GM12872 (cell line): Measurements from ENCODE around the gene SALL4.

Source experiments
- TF ChIP-seq, protein P1 (sequence below): IDR thresholded peaks from 3 replicates; pipeline ENCODE4 v1.5.1; 2011; ENCODE audit warnings: low read depth, mild to moderate bottlenecking, low read length, moderate library complexity; ENCODE audit not compliant: insufficient read depth

The SALL4 gene

DNA sequence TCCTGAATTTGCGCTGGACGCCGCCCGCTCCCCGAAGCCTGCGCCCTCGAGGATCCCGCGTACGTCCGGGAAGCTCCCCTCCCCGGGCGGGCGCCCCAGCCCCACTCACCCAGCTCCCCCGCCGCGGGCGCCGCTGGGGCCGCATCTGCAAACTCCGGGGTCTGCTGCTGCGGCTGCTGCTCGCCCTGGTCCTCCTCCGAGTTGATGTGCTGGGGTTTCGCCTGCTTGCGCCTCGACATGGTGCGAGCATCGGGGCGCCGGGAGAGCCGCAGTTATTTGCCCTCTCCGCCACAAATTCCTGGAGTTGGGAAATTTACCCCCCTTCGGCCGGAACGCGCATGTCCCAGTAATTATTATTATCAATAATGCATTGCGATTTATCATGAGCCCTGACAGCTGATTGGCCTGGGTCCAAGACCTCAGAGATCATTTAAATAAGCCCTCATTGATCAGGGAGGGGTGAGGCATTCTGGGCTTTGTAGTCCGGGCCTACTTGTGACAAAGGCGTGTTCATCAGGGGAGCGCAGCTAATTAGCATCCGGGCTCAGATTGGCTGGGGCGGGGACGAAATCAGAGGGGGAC lies at the start of gene SALL4:
TSS of gene SALL4 (minus strand) at position 352 of the 582 bp plus-strand sequence. CDS start at position 239, 113 bp downstream.
- TF ChIP-seq, protein P1, sequence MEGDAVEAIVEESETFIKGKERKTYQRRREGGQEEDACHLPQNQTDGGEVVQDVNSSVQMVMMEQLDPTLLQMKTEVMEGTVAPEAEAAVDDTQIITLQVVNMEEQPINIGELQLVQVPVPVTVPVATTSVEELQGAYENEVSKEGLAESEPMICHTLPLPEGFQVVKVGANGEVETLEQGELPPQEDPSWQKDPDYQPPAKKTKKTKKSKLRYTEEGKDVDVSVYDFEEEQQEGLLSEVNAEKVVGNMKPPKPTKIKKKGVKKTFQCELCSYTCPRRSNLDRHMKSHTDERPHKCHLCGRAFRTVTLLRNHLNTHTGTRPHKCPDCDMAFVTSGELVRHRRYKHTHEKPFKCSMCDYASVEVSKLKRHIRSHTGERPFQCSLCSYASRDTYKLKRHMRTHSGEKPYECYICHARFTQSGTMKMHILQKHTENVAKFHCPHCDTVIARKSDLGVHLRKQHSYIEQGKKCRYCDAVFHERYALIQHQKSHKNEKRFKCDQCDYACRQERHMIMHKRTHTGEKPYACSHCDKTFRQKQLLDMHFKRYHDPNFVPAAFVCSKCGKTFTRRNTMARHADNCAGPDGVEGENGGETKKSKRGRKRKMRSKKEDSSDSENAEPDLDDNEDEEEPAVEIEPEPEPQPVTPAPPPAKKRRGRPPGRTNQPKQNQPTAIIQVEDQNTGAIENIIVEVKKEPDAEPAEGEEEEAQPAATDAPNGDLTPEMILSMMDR, result no peak

DNA sequence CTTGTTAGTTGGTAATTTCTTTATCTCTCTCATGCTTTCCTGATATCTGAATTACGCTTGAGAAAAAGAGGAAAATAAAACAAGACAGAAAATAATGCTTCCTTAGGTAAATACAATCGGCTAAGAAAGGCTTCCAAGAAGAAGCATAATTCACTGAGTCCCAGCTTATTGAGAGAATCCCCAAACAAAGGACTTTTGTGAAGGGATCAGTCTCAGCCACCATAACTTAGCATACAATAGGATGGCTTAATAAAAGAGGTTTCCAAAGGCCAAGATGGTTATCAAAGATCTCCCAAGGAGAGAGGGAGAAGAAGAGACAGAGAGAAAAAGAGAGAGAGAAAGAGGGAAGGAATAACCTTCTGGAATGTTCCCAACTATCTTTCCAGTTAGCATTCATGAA lies 46.0 kb upstream of the SALL4 start:
- TF ChIP-seq, protein P1, result no peak

DNA sequence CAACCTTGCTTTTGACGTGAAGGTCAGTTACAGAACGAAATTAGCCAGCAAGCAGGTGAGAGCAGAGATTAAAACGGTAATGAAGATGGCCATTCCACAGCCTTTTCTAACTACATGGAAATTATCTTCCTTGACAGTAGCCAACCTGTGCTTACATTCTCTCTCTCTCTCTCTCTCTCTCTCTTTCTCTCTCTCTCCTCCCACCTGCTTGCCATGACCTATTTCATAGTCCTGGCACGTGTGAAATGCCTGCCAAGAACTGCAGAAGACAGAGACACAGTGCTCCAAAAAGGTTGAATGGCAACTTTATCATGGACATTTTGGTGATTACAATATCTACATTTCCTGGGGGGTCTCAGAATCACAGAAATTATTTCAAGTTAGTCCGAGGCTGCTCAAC lies 38.5 kb upstream of the SALL4 start:
- TF ChIP-seq, protein P1, result no peak

DNA sequence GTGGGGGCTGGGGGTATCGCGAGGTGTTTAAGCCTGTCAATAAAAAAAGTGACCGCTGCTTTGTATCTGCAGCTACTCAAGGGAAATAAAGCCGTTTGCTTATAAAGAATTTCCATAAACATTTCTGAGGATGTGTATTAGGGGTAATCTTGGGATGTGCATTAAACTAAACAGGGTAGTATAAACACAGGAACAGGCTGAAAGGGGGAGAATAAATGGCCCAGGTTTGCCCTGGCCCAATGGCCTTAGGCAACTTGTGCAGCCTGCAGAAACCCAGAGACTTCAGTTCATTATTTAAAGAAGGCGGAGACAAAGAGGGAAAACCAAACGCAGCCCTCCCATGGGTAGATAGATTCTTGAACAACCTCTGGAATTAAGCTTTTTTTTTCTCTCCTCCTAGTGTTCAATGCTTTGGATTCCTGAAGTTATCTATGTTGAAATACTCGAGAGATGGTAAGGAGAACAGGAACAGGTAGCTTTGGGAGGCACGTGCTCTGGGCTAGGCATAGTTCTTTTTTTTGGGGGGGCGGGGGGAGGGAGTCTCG lies 35.6 kb upstream of the SALL4 start:
- TF ChIP-seq, protein P1, result no peak

DNA sequence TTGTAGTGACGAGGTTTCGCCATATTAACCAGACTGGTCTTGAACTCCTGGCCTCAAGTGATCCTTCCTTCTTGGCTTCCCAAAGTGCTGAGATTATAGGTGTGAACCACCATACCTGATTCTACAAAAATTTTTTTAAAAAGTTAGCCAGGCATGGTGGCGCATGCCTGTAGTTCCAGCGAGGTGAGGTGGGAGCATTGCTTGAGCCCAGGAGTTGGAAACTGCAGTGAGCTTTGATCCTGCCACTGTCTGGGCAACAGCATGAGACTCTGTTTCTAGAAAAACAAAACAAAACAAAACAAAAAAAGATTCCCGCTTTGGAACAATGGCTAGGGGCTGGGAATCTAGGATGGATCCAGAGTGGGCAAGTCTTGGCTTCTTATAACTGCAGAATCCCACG lies 35.1 kb upstream of the SALL4 start:
- TF ChIP-seq, protein P1, result no peak

DNA sequence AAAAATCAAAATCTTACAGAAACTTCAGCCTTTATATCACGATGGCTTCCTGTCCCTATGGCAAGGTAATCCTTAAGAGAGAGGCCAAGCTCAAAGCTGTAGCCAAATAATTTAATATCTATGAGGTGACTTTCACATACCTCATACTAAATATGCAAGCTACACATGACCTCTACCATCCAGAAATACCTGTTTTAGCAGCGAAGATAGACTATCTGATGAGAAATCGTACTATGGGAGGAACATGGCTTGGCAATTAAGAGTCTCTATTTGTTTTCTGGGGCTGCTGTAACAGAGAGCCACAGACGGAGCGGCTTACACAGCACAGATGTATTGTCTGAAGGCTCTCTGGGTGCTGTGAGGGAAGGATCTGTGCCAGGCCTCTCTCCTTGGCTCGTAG lies 31.0 kb upstream of the SALL4 start:
- TF ChIP-seq, protein P1, result no peak

DNA sequence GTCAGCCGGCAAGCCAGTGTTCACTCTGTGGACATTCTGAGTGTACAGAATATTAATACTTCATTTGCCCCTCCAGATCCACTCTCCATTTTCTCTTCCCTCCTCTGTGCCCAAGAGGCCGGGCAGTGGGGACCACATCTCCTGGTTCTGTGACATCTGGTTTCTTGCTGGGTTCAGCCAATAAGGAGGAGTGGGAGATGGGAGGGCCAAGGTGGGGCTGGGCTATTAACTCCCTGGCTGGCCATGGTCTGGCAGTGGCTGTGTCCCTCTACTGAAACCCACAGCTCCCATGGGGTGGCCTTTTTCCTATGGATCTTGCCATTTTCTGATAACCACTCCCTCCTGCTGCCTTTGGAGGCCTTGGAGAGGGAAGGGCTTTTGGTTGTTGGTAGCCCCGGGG lies 30.0 kb upstream of the SALL4 start:
- TF ChIP-seq, protein P1, result no peak
